ENCODE data around the gene ZCCHC7.

DNA sequence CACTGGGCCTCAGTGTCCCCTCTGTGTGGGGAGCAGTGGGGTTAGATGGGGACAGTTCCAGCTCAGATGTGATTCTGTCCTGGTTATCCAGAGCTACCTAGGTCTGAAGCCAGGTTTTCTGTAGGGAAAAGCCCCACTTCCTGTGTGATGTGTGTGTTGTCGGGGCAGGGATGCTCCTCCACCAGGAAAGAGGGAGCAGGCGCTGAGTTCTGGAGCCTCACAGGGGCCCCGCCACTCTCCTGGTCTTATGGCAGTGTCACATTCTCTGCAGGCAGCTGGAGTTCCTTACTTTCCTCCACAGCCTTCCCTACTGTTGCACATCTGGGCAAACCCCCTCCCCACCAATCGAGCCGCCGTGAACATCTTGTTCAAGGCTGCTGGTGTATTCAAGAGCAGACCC is 263.0 kb downstream of the ZCCHC7 start:
- TF ChIP-seq EZH2phosphoT487 (IDR thresholded peaks at IDR 0.05; ENCODE audit: insufficient read depth, low read depth) (no peak), EZH2 (IDR thresholded peaks at IDR 0.05; ENCODE audit: insufficient read depth, poor library complexity, severe bottlenecking) (no peak)

Data from GM23248 (cell line).